ENCODE data around the gene ANKRD10. TPM values are rescaled to one million over a fixed set of nuclear protein-coding genes. Genes with fewer than 3 reads are reported as not detected.

Gene ANKRD10
- total RNA-seq, 1 experiment from 2014 or later = 219 TPM

DNA sequence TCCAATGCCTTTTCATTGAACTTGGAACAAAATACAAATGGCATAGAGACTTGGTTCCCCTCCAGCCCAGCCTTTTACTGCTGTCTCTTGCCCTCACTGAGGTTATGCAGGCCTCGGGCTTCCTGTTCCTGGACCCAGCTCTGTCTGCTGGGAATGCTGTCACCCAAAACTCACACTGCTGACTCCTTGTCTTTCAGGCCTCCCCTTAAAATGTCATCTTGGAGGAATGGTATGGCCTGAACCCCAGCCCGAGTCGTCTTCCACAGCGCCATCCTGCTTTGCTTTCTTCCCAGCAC is 9.7 kb upstream of the ANKRD10 start:
- TF ChIP-seq GABPB1 (CRISPR knock-in tag; IDR thresholded peaks at IDR 0.05) (no peak), MXD4 (CRISPR knock-in tag; IDR thresholded peaks at IDR 0.05; ENCODE audit: borderline replicate concordance) (no peak), ESRRA (CRISPR knock-in tag; IDR thresholded peaks at IDR 0.05; ENCODE audit: borderline replicate concordance) (no peak), ZBTB21 (CRISPR knock-in tag; IDR thresholded peaks at IDR 0.05; ENCODE audit: borderline replicate concordance) (no peak), ZMAT4 (CRISPR knock-in tag; IDR thresholded peaks at IDR 0.05) (no peak), PREB (CRISPR knock-in tag; IDR thresholded peaks at IDR 0.05; ENCODE audit: borderline replicate concordance) (no peak), NFE2L1 (CRISPR knock-in tag; IDR thresholded peaks at IDR 0.05) (no peak), STAT6 (CRISPR knock-in tag; conservative IDR thresholded peaks at IDR 0.05; ENCODE audit: low read depth) (no peak), KAT7 (CRISPR knock-in tag; IDR thresholded peaks at IDR 0.05; ENCODE audit: borderline replicate concordance) (no peak), ATF2 (CRISPR knock-in tag; IDR thresholded peaks at IDR 0.05; ENCODE audit: borderline replicate concordance, low read depth) (no peak)
- TF ChIP-seq, protein P1, sequence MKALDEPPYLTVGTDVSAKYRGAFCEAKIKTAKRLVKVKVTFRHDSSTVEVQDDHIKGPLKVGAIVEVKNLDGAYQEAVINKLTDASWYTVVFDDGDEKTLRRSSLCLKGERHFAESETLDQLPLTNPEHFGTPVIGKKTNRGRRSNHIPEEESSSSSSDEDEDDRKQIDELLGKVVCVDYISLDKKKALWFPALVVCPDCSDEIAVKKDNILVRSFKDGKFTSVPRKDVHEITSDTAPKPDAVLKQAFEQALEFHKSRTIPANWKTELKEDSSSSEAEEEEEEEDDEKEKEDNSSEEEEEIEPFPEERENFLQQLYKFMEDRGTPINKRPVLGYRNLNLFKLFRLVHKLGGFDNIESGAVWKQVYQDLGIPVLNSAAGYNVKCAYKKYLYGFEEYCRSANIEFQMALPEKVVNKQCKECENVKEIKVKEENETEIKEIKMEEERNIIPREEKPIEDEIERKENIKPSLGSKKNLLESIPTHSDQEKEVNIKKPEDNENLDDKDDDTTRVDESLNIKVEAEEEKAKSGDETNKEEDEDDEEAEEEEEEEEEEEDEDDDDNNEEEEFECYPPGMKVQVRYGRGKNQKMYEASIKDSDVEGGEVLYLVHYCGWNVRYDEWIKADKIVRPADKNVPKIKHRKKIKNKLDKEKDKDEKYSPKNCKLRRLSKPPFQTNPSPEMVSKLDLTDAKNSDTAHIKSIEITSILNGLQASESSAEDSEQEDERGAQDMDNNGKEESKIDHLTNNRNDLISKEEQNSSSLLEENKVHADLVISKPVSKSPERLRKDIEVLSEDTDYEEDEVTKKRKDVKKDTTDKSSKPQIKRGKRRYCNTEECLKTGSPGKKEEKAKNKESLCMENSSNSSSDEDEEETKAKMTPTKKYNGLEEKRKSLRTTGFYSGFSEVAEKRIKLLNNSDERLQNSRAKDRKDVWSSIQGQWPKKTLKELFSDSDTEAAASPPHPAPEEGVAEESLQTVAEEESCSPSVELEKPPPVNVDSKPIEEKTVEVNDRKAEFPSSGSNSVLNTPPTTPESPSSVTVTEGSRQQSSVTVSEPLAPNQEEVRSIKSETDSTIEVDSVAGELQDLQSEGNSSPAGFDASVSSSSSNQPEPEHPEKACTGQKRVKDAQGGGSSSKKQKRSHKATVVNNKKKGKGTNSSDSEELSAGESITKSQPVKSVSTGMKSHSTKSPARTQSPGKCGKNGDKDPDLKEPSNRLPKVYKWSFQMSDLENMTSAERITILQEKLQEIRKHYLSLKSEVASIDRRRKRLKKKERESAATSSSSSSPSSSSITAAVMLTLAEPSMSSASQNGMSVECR (CRISPR knock-in tag; IDR thresholded peaks at IDR 0.05; ENCODE audit: borderline replicate concordance) = no peak
- Mint-ChIP-seq H3K27ac (no peak overlapping the region), H3K4me3 (no peak overlapping the region), H3K27me3 (ENCODE audit: low read depth) (peaks cover 8% of the 10 kb centered on the region; the same call in 1 of the 2 replicates), H3K4me1 (peaks cover 28% of the 10 kb centered on the region), H3K9me3 (no peaks in the 10 kb centered on the region), H3K36me3 (no peaks in the 10 kb centered on the region)
- ChIA-PET CTCF (interaction anchor here (0.6 to 4.1 kb wide), 8 partner anchors 10 to 1873 kb away, joined by 3 to 25 read pairs (median 3); partner anchors contain the start of gene ANKRD10), POLR2A (interaction anchor here (0.6 kb wide), 1 partner anchor 9 kb away, joined by 3 read pairs; the partner anchor contains the start of gene ANKRD10)
- no peak for DNase-seq (ENCODE audit: low spot score)
- ATAC-seq = no peak

DNA sequence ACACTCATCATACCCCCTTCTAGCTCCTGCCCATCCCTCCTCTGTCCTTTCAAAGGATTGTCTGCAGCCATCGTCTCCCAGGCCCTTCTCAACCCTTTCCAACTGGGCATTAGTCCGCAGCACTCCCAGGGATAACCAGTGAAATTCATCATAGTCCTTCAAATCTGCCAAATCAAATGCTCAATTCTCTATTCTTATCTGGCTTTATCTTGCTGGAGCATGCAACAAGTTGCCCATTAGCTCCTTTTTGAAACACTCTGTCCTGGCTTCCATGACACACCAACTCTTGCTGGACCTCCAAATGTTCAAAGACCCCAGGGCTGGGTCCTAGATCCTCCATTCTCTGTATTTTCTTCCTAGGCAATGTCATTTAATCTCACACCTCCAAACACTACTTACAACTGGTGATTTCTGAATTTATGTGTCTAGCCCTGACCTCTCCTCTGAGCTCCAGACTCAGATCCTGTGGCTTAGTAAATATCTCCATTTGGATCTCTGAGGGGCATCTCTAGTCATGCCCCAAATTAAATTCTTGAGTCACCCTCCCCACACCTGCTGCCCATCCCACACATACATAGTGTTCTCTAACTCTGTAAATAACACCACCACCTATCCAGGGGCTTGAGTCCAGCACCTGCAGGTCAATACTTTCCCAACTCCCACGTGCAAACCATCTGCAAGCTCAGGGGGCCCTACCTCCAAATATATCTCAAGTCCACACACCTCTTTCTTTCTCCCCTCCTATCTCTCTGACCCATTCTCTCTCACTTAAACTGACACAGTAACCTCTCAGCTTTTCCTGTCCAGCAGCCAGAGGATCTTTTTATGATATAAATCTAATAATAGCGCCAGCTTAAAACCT is 9.1 kb upstream of the ANKRD10 start:
- Mint-ChIP-seq H3K9me3 (no peaks in the 10 kb centered on the region), H3K27ac (no peak overlapping the region), H3K36me3 (no peaks in the 10 kb centered on the region), H3K4me3 (no peak overlapping the region), H3K27me3 (ENCODE audit: low read depth) (peaks cover 8% of the 10 kb centered on the region; the same call in 1 of the 2 replicates), H3K4me1 (peaks cover 28% of the 10 kb centered on the region)
- DNase-seq (ENCODE audit: low spot score) = no peak
- ChIA-PET POLR2A (no interaction called here), CTCF (interaction anchor here (1.3 to 4.1 kb wide), 4 partner anchors 9 to 279 kb away, joined by 3 to 25 read pairs (median 9); partner anchors contain the start of gene ANKRD10)
- TF ChIP-seq NFYB (CRISPR knock-in tag; conservative IDR thresholded peaks at IDR 0.05; ENCODE audit: low read depth) (no peak), AR (CRISPR knock-in tag; IDR thresholded peaks at IDR 0.05) (no peak), SMAD4 (CRISPR knock-in tag; IDR thresholded peaks at IDR 0.05) (no peak), KAT7 (CRISPR knock-in tag; IDR thresholded peaks at IDR 0.05; ENCODE audit: borderline replicate concordance) (no peak)
- no peak for ATAC-seq
